UCSD-AML1 (cell line): ENCODE results near the gene PCDHGB1.
A peak's percentile ranks its signal among the peaks of the same experiment; 100 is the strongest.
"Not testable (repeated sequence)": the region's sequence is repeated elsewhere in the genome, so short reads cannot be mapped to it uniquely, and the experiment has no call there.

Source experiments
- DNase-seq: peaks from one replicate; lab custom pipeline; 2025; ENCODE audit not compliant: unreplicated experiment; lab: John Stamatoyannopoulos, UW

The PCDHGB1 gene

GRCh38 chr5:141382469-141383294, 32.8 kb downstream of the PCDHGB1 start, which contains the start of gene PCDHGA7:
TSS of gene PCDHGA7 (plus strand) at chr5:141382742. CDS start at chr5:141382900, 158 bp downstream.
- DNase-seq = no peak

DNA sequence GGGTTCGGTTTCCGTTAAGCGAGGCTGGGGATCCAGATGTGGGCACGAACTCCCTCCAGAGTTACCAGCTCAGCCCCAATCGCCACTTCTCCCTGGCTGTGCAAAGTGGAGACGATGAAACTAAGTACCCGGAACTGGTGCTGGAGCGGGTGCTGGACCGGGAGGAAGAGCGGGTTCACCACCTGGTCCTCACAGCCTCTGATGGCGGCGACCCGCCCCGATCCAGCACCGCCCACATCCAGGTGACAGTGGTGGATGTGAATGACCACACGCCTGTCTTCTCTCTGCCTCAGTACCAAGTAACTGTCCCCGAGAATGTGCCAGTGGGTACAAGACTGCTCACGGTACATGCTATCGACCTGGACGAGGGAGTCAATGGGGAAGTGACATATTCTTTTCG, 33.4 kb downstream of the PCDHGB1 start:
- no peak for DNase-seq

- no peak for DNase-seq
These were observed 34.8 kb downstream of the PCDHGB1 start for GRCh38 chr5:141384471-141385267.

DNA sequence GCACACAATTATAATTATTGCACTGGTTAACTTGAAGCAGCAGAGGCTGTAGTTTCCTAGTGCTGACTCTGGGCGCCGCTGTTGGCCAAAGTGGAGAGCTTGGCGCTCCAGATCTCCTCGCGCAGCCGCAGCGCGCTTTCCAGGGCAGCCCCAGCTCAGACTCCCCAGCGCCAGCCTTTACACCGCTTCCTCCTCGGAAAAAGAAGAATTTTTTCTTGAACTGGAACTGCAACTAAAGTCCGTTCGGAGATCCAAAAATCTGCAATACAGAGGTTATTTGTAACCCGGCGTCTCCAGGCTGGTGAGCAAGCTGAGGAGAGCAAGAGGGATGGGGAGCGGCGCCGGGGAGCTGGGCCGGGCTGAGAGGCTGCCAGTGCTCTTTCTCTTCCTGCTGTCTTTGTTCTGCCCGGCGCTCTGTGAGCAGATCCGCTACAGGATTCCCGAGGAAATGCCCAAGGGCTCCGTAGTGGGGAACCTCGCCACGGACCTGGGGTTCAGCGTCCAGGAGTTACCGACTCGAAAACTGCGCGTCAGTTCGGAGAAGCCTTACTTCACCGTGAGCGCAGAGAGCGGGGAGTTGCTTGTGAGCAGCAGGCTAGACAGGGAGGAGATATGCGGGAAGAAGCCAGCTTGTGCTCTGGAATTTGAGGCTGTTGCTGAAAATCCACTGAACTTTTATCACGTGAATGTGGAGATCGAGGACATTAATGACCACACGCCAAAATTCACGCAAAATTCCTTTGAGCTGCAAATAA, 37.8 kb downstream of the PCDHGB1 start, which contains the start of gene PCDHGB4:
Gene PCDHGB4 (plus strand): TSS at position 142 of the 755 bp plus-strand sequence. CDS start 187 bp downstream, at position 329.
- DNase-seq = peak; percentile 50

DNA sequence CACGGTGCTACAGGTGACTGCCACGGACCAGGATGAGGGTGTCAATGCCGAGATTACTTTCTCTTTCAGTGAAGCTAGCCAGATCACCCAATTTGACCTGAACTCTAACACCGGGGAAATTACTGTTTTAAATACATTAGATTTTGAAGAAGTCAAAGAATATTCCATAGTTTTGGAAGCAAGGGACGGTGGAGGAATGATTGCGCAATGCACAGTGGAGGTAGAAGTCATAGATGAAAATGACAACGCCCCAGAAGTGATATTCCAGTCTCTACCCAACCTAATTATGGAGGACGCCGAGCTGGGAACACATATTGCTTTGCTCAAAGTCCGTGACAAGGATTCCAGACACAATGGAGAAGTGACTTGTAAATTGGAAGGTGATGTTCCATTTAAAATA, 38.8 kb downstream of the PCDHGB1 start:
- no peak for DNase-seq

DNA sequence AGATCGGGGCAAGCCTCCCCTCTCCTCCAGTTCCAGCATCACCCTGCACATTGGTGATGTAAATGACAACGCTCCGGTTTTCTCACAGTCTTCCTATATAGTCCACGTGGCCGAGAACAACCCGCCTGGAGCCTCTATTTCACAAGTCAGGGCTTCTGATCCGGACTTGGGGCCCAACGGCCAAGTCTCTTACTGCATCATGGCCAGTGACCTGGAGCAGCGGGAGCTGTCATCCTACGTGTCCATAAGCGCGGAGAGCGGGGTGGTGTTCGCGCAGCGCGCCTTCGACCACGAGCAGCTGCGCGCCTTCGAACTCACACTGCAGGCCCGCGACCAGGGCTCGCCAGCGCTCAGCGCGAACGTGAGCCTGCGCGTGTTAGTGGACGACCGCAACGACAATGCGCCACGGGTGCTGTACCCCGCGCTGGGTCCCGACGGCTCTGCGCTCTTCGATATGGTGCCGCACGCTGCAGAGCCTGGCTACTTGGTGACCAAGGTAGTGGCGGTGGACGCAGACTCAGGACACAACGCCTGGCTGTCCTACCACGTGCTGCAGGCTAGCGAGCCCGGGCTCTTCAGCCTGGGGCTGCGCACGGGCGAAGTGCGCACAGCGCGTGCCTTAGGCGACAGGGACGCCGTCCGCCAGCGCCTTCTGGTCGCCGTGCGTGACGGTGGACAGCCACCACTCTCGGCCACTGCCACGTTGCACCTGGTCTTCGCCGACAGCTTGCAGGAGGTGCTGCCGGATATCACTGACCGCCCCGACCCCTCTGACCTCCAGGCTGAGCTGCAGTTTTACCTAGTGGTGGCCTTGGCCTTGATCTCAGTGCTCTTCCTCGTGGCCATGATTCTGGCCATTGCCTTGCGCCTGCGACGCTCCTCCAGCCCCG, 39.5 kb downstream of the PCDHGB1 start:
- no peak for DNase-seq

GRCh38 chr5:141392429-141393198, 42.7 kb downstream of the PCDHGB1 start, which contains the start of gene PCDHGA8:
TSS of gene PCDHGA8 (plus strand) at chr5:141392633. CDS start at chr5:141392814, 181 bp downstream.
- DNase-seq = no peak

- no peak for DNase-seq
These were observed 43.4 kb downstream of the PCDHGB1 start for GRCh38 chr5:141393267-141393666.

DNA sequence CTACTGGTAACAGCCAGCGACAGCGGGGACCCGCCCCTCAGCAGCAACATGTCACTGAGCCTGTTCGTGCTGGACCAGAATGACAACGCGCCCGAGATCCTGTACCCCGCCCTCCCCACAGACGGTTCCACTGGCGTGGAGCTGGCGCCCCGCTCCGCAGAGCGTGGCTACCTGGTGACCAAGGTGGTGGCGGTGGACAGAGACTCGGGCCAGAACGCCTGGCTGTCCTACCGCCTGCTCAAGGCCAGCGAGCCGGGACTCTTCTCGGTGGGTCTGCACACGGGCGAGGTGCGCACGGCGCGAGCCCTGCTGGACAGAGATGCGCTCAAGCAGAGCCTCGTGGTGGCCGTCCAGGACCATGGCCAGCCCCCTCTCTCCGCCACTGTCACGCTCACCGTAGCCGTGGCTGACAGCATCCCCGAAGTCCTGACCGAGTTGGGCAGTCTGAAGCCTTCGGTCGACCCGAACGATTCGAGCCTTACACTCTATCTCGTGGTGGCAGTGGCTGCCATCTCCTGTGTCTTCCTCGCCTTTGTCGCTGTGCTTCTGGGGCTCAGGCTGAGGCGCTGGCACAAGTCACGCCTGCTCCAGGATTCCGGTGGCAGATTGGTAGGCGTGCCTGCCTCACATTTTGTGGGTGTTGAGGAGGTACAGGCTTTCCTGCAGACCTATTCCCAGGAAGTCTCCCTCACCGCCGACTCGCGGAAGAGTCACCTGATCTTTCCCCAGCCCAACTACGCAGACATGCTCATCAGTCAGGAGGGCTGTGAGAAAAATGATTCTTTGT, 44.7 kb downstream of the PCDHGB1 start:
- not testable (repeated sequence) for DNase-seq

DNA sequence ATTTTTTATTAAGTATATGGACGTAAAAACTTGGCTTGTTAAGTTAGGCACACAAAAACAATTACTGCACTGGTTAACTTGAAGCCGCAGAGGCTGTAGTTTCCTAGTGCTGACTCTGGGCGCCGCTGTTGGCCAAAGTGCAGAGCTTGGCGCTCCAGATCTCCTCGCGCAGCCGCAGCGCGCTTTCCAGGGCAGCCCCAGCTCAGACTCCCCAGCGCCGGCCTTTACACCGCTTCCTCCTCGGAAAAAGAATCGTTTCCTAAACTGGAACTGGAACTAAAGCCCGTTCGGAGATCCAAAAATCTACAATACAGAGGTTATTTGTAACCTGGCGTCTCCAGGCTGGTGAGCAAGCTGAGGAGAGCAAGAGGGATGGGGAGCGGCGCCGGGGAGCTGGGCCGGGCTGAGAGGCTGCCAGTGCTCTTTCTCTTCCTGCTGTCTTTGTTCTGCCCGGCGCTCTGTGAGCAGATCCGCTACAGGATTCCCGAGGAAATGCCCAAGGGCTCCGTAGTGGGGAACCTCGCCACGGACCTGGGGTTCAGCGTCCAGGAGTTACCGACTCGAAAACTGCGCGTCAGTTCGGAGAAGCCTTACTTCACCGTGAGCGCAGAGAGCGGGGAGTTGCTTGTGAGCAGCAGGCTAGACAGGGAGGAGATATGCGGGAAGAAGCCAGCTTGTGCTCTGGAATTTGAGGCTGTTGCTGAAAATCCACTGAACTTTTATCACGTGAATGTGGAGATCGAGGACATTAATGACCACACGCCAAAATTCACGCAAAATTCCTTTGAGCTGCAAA, 48.1 kb downstream of the PCDHGB1 start, which contains the start of gene PCDHGB5:
Gene PCDHGB5 (plus strand): TSS at position 192 of the 796 bp plus-strand sequence. CDS start 181 bp downstream, at position 373.
- DNase-seq = not testable (repeated sequence)

- DNase-seq = no peak
These were observed 48.7 kb downstream of the PCDHGB1 start for GRCh38 chr5:141398608-141399007.

DNA sequence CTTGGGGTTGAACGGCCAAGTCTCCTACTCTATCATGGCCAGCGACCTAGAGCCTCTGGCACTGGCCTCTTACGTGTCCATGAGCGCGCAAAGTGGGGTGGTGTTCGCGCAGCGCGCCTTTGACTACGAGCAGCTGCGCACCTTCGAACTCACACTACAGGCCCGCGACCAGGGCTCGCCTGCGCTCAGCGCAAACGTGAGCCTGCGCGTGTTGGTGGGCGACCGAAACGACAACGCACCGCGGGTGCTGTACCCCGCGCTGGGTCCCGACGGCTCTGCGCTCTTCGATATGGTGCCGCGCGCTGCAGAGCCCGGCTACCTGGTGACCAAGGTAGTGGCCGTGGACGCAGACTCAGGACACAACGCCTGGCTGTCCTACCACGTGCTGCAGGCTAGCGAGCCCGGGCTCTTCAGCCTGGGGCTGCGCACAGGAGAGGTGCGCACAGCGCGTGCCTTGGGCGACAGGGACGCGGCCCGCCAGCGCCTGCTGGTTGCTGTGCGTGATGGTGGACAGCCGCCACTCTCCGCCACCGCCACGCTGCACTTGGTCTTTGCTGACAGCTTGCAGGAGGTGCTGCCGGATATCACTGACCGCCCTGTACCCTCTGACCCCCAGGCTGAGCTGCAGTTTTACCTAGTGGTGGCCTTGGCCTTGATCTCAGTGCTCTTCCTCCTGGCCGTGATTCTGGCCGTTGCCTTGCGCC, 49.8 kb downstream of the PCDHGB1 start:
- DNase-seq = no peak
